Astrocyte of the cerebellum (primary cell): ENCODE data around the gene ECEL1.

Experiments used
- DNase-seq: peaks from one replicate; pipeline ENCODE4 v3.0.0-alpha.2; 2011; ENCODE audit warnings: low read depth
- H3K4me3 ChIP-seq: 2 replicates; pipeline ENCODE4 v1.5.1; 2011; ENCODE audit warnings: mild to moderate bottlenecking, low read depth, low read length, moderate library complexity
- in situ Hi-C: cut with HindIII; loops from 2 replicates; pipeline ENCODE4 v1.10.0; 2017; ENCODE audit warnings: low sequenced_read_pairs
- TF ChIP-seq, protein P1 (sequence below): IDR thresholded peaks from 2 replicates; pipeline ENCODE4 v1.5.1; 2012; ENCODE audit warnings: low read length, low read depth, moderate library complexity, mild to moderate bottlenecking; ENCODE audit errors: missing control alignments

The ECEL1 gene

GRCh38 chr2:232460171-232460570 lies 27.5 kb downstream of the ECEL1 start:
- no peak overlapping the region for H3K4me3 ChIP-seq
- TF ChIP-seq, protein P1, sequence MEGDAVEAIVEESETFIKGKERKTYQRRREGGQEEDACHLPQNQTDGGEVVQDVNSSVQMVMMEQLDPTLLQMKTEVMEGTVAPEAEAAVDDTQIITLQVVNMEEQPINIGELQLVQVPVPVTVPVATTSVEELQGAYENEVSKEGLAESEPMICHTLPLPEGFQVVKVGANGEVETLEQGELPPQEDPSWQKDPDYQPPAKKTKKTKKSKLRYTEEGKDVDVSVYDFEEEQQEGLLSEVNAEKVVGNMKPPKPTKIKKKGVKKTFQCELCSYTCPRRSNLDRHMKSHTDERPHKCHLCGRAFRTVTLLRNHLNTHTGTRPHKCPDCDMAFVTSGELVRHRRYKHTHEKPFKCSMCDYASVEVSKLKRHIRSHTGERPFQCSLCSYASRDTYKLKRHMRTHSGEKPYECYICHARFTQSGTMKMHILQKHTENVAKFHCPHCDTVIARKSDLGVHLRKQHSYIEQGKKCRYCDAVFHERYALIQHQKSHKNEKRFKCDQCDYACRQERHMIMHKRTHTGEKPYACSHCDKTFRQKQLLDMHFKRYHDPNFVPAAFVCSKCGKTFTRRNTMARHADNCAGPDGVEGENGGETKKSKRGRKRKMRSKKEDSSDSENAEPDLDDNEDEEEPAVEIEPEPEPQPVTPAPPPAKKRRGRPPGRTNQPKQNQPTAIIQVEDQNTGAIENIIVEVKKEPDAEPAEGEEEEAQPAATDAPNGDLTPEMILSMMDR = no peak
- in situ Hi-C loops = loop anchor here (5.0 kb wide), 1 partner anchor 52 kb away; no protein-coding TSS in a partner anchor
- DNase-seq = no peak

DNA sequence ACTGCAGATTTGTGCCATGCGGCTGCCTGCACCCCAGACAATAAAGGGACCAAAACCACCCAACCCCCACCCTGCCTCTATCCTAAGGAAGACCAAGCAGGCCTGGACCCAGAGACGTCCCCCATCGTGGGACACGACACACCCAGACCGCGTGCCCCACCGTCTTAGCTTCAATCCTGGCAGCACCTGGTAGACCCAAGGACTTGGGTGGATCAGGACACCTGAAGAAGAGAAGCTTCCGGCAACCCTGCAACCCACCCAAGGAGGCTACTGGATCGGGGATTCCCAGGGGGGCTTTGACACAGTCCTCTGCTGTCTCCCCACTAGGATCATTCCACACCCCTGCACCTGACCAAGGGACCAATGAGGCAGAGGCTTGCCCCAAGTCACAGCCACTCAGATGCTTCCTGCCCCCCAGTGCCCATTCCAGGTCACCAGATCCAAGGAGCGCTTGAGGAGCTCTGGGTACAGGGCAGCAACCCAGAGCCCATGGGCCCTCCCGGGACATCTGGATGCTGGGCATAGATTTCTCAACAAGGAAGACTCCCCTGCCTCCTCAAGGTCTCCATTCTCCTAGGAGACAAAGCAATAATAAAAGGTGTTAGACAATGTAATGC lies 28.1 kb downstream of the ECEL1 start:
- H3K4me3 ChIP-seq = no peak overlapping the region
- TF ChIP-seq, protein P1 = no peak
- in situ Hi-C loops = loop anchor here (5.0 kb wide), 1 partner anchor 53 kb away; no protein-coding TSS in a partner anchor
- no peak for DNase-seq

DNA sequence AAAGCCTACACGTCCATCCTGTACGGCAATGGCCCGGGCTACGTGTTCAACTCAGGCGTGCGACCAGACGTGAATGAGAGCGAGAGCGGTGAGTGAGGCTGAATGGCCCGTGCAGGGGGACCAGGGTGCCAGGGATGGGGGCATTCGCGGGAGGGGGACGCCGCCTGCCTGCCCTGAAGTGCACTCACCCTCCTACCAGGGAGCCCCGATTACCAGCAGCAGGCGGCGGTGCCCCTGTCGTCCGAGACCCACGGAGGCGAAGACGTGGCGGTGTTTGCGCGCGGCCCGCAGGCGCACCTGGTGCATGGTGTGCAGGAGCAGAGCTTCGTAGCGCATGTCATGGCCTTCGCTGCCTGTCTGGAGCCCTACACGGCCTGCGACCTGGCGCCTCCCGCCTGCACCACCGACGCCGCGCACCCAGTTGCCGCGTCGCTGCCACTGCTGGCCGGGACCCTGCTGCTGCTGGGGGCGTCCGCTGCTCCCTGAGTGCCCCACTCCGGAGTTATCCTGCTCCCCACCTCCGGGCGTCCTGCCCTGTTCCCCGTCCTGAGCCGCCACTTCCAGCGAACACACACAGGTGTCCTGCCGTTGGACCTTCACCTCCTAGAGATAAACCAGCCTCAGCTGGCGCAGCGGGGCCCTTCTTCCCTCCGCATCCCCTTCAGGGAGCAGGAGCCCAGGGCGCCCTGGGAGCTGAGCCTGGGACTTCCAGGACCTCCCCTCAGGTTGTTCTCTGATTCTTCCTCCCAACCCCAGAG lies 28.8 kb downstream of the ECEL1 start:
- no peak overlapping the region for H3K4me3 ChIP-seq
- TF ChIP-seq, protein P1 = no peak
- no peak for DNase-seq
- in situ Hi-C loops = no loop called here

DNA sequence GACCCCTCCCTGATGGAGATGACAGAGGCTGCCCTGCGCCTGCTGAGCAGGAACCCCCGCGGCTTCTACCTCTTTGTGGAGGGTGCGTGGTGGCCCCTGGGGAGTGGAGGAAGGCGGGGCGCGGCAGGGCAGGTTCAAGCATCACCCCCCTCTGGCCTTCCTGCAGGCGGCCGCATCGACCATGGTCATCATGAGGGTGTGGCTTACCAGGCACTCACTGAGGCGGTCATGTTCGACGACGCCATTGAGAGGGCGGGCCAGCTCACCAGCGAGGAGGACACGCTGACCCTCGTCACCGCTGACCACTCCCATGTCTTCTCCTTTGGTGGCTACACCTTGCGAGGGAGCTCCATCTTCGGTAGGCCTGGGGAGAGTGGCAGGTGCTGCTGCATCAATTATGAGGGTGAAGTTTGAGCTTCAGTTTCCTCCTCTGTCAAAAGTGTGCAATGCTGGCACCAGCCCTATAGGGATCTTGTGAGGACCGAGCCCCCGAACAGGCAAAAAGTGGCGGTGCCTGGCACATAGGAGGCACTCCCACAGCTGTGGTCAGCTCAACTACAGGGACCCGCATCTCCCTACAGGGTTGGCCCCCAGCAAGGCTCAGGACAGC lies 29.5 kb downstream of the ECEL1 start:
- H3K4me3 ChIP-seq = no peak overlapping the region
- DNase-seq = no peak
- TF ChIP-seq, protein P1 = no peak
- in situ Hi-C loops = no loop called here

GRCh38 chr2:232457121-232458011 lies 30.3 kb downstream of the ECEL1 start:
- DNase-seq = no peak
- no peak overlapping the region for H3K4me3 ChIP-seq
- TF ChIP-seq, protein P1 = no peak

More at GRCh38 chr2:232457121-232458011, 30.3 kb downstream of the ECEL1 start:
- in situ Hi-C loops = no loop called here
